MCF 10A (cell line): ENCODE data around the gene SYNPO. TPM values are rescaled to one million over a fixed set of nuclear protein-coding genes. Genes with fewer than 3 reads are reported as not detected.

Experiments
- BruUV-seq: library from RNA; stranded (reverse); fragments of 400-500 nt; replicated peaks from 2 replicates; lab custom pipeline; 2021; lab: Mats Ljungman, UMichigan
- CTCF ChIA-PET: fragments of 300-600 bp; sonication (Branson Sonifier 250); formaldehyde crosslinking; extraction: SDS; loops from one replicate; lab custom pipeline; 2021; ENCODE audit warnings: antibody characterized with exemption, inconsistent platforms; lab: Yijun Ruan, JAX
- POLR2A ChIA-PET: fragments of 300-600, 350-650 bp; sonication (Branson Sonifier 250); formaldehyde crosslinking; extraction: SDS; loops from one replicate; lab custom pipeline; 2020; ENCODE audit warnings: antibody characterized with exemption, inconsistent platforms; lab: Yijun Ruan, JAX
- DNase-seq: peaks from one replicate; pipeline ENCODE4 v3.0.0-alpha.2; 2018; ENCODE audit not compliant: unreplicated experiment
- H3K27ac Mint-ChIP-seq: one replicate; pipeline ENCODE4 v1.8.0; 2022; ENCODE audit warnings: mild to moderate bottlenecking, low read depth, mixed read lengths; ENCODE audit not compliant: unreplicated experiment
- H3K27me3 Mint-ChIP-seq: one replicate; pipeline ENCODE4 v1.8.0; 2022; ENCODE audit warnings: mixed read lengths; ENCODE audit not compliant: insufficient read depth, unreplicated experiment
- H3K36me3 Mint-ChIP-seq: one replicate; pipeline ENCODE4 v1.8.0; 2022; ENCODE audit warnings: mild to moderate bottlenecking, moderate library complexity, mixed read lengths; ENCODE audit not compliant: insufficient read depth, unreplicated experiment
- H3K4me1 Mint-ChIP-seq: one replicate; pipeline ENCODE4 v1.8.0; 2022; ENCODE audit warnings: mixed read lengths; ENCODE audit not compliant: insufficient read depth, unreplicated experiment
- H3K4me3 Mint-ChIP-seq: one replicate; pipeline ENCODE4 v1.8.0; 2022; ENCODE audit warnings: mild to moderate bottlenecking, moderate library complexity, mixed read lengths; ENCODE audit not compliant: unreplicated experiment
- H3K9me3 Mint-ChIP-seq: one replicate; pipeline ENCODE4 v1.8.0; 2022; ENCODE audit warnings: mixed read lengths; ENCODE audit not compliant: unreplicated experiment
- CTCF ChIP-seq: fragments of 200-600 bp; IDR thresholded peaks from one replicate; pipeline ENCODE4 v1.8.0; 2022; ENCODE audit warnings: antibody characterized with exemption, mild to moderate bottlenecking; ENCODE audit not compliant: unreplicated experiment
- intact Hi-C: fragments of 100-400 bp; cut with micrococcal nuclease; formaldehyde crosslinking; loops from 2 replicates; pipeline ENCODE4 v1.14.1; 2022
- total RNA-seq: library from RNA; stranded (reverse); gene quantifications from 2 replicates; pipeline ENCODE4 v1.2.3, GENCODE V29; 2022

SYNPO gene
- total RNA-seq, 1 experiment from 2014 or later: 6.3 TPM

- no peaks in the 10 kb centered on the region for H3K9me3 Mint-ChIP-seq
- H3K4me1 Mint-ChIP-seq: no peaks in the 10 kb centered on the region
- H3K4me3 Mint-ChIP-seq: no peak within 1 kb of the TSS
- ChIA-PET CTCF (interaction anchor here (0.6 to 13.6 kb wide), 9 partner anchors 10 to 211 kb away, joined by 3 to 429 read pairs (median 3); partner anchors contain the start of genes IRGM and RBM22), POLR2A (interaction anchor here (1.1 to 1.4 kb wide), 3 partner anchors 16 to 99 kb away, joined by 3 to 5 read pairs (median 3); partner anchors contain the start of gene RBM22)
- no peak for DNase-seq
- no peaks in the 10 kb centered on the region for H3K36me3 Mint-ChIP-seq
- no peak for TF ChIP-seq CTCF
- intact Hi-C loops: no loop called here
- peaks cover 18% of the 10 kb centered on the region for H3K27me3 Mint-ChIP-seq
- no peak within 1 kb of the TSS for H3K27ac Mint-ChIP-seq
- BruUV-seq: no TSS peak
Observed at GRCh38 chr5:150661086-150661485, 20.6 kb downstream of the SYNPO start, which contains the start of gene MYOZ3. Gene MYOZ3 (plus strand): TSS chr5:150661251. CDS start chr5:150662942, 1,691 bp downstream.

- H3K36me3 Mint-ChIP-seq: no peaks in the 10 kb centered on the region
- H3K4me3 Mint-ChIP-seq: no peak overlapping the region
- CTCF ChIA-PET: interaction anchor here (0.6 to 13.6 kb wide), 8 partner anchors 9 to 525 kb away, joined by 3 to 429 read pairs (median 4); partner anchors contain the start of genes IRGM and RBM22
Observed at GRCh38 chr5:150661821-150662596, 21.5 kb downstream of the SYNPO start.

GRCh38 chr5:150662731-150663516, 22.5 kb downstream of the SYNPO start:
- ChIA-PET POLR2A (interaction anchor here (1.1 to 1.2 kb wide), 3 partner anchors 32 to 51 kb away, joined by 3 to 8 read pairs (median 4); partner anchors contain the start of gene RBM22), CTCF (interaction anchor here (0.6 to 13.6 kb wide), 6 partner anchors 37 to 204 kb away, joined by 3 to 429 read pairs (median 7); partner anchors contain the start of genes RBM22 and SMIM3)
- Mint-ChIP-seq H3K36me3 (no peaks in the 10 kb centered on the region), H3K4me3 (no peak overlapping the region), H3K9me3 (no peaks in the 10 kb centered on the region), H3K4me1 (no peaks in the 10 kb centered on the region), H3K27me3 (peaks cover 18% of the 10 kb centered on the region), H3K27ac (no peak overlapping the region)
- DNase-seq: no peak
- no peak for TF ChIP-seq CTCF
- intact Hi-C loops: no loop called here
- no TSS peak for BruUV-seq

More at GRCh38 chr5:150661821-150662596, 21.5 kb downstream of the SYNPO start:
- intact Hi-C loops: no loop called here
- no peak for TF ChIP-seq CTCF
- BruUV-seq: no TSS peak
- DNase-seq: no peak
- Mint-ChIP-seq H3K9me3 (no peaks in the 10 kb centered on the region), H3K27me3 (peaks cover 18% of the 10 kb centered on the region), H3K4me1 (no peaks in the 10 kb centered on the region), H3K27ac (no peak overlapping the region)
- POLR2A ChIA-PET: interaction anchor here (1.1 to 1.4 kb wide), 3 partner anchors 17 to 100 kb away, joined by 3 to 5 read pairs (median 3); partner anchors contain the start of gene RBM22
